DMS153 (cell line): Measurements from ENCODE around the gene ST3GAL3.

ENCODE experiments used
- DNase-seq: peaks from one replicate; lab custom pipeline; 2025; lab: John Stamatoyannopoulos, UW

ST3GAL3 gene

GRCh38 chr1:43938892-43939587, 231.7 kb downstream of the ST3GAL3 start:
- no peak for DNase-seq

DNA sequence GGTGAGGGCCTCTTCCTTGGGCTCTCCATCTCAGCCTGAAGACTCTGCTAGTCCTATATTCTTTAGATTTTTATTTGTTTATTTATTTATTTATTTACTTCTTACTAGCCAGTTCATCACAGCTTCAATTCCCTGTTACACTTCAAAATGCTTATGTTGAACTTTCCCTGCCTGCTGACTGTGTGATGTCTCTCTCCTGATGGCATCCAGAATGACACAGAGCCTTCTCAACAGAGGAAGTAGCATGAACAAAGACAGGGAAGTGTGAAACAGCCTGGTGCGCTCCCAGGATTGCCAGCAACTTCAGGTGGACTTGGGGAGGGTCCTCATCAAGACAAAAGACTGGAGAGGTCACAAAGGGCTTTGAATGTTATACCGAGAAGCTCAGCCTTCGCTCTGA, 235.1 kb downstream of the ST3GAL3 start:
- DNase-seq, result no peak

GRCh38 chr1:43944860-43945259, 237.5 kb downstream of the ST3GAL3 start:
- DNase-seq, result no peak

DNA sequence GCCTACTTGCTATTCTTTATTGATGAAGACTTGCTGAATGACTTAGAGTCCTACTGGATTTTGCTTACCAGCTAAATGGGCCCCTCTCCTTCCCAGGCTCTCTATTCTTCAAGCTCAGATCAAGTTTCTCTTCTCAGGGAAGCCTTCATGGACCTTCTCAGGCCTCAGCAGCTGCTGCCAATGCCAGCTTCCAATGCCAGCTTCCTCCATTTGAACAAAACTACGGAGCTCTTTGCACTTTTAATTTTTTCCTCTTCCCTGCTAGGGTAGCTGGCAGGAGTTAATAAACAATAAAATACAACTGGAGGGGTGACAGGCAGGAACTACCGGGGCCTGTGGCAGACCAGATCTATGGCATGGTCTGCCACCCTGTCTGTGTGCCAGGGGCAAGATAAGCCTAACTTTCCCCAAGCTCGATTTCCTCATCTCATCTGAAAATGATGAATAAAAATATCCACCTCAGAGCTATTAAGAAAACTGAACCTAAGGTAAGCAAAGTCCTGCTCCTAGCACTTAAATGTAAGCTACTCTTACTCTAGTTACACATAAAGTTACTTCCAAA, 238.4 kb downstream of the ST3GAL3 start:
- no peak for DNase-seq

DNA sequence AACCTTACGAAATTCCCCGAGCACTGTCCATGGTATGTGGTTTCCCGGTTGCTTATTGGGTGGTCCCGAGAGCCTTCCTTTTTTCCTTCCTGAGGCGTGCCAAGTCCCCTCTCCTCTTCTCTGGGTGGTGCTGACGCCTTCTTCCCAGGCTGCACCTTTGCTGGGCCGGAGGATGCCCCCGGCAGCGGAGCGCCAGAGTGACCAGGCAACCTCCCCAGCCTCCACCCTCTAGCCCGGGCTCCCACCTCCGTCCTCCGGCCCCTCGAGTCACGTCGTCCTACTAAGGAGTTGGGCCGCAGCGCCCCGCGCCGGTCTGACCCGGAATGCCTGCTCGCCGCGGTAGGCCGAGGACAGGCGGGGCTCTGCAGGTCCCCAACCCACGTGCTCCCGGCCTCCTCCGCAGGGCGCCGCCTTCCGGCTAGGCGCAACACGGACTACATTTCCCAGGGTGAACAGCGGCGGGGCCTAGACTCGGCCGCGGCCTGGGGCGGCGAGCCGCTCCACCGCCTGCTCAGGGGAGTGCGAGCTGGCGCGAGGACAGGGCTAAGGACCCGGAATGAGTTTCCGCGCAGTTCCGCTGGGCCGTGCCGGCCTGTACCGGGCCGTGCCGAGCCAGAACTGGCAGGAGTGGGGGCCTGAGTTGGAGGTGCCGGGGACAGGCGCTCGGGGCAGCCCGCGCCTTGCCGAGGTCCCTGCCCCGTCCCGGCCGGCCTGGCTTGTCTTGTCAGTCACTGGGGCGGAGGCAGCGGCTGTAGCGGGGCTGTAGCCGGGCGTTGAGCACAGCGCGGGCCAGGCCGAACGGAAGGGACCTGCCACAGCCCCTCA, 239.1 kb downstream of the ST3GAL3 start, which contains the start of gene IPO13:
IPO13 (plus strand) TSS at position 715 of the 825 bp plus-strand sequence. CDS start 651 bp downstream, outside the sequence.
- DNase-seq, result peak; percentile 96

DNA sequence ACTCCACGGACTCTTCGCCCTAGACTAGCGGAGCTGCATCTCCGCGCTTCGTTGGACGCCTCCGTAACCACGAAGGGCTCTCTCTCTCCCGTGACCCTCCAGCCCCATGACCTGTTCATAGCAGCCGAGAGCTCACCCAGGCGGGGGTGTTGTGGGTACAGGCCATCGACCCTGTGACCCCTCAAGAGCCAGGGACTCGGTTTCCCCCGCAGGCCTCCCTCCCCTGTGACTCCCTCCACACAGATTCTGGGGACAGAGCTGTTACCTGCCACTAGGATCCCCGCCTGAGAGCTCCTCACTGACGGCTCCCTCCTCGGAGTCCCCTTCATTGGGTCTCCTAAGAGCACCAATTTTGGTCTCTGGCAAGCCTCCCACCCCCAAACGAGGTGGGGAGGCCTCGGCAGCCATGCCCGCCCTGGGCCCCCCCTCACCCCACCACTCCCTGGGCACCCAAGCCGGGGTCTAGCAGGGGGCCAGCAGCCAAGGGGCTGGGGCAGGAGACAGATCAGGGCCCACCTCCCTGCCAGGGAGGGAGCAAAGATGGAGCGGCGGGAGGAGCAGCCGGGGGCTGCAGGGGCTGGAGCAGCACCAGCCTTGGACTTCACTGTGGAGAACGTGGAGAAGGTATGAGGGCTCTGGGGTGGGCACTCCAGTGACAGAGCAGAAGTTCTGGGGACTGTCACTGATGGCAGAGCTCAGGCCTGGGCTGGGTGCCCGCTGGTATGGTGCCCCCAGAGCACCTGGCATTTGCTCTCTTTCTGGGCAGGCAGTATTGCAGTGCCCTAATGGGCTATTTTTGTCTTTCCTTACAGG, 239.9 kb downstream of the ST3GAL3 start:
- no peak for DNase-seq

DNA sequence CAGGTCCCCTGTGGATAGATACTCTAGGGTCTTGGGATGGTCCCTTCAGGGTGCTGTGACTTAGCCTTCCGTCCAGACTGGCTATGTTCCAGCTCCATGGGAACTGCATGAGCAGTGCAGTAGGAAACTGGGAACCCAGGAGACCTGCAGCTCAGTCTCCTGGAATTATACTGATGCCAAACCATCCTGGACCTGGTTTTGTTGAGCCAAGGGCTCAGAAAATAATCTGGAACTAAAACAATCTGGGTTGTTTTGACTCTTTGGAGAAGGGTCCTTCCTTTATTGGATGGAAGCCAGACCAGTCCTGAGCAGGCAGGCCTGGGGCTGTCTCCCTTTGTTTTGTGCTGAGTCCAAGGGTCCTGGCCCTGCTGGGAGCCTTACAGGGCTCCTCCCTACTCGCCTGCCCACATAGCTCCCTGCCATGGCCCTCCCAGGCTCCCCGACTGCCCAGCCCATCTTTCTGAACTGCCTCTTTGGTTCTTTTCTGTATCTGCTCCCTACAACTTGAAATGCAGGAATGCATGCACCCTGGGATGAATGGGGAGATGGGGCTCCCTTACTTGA, 240.6 kb downstream of the ST3GAL3 start:
- no peak for DNase-seq

- no peak for DNase-seq
These were observed 242.3 kb downstream of the ST3GAL3 start for GRCh38 chr1:43949678-43950077.

DNA sequence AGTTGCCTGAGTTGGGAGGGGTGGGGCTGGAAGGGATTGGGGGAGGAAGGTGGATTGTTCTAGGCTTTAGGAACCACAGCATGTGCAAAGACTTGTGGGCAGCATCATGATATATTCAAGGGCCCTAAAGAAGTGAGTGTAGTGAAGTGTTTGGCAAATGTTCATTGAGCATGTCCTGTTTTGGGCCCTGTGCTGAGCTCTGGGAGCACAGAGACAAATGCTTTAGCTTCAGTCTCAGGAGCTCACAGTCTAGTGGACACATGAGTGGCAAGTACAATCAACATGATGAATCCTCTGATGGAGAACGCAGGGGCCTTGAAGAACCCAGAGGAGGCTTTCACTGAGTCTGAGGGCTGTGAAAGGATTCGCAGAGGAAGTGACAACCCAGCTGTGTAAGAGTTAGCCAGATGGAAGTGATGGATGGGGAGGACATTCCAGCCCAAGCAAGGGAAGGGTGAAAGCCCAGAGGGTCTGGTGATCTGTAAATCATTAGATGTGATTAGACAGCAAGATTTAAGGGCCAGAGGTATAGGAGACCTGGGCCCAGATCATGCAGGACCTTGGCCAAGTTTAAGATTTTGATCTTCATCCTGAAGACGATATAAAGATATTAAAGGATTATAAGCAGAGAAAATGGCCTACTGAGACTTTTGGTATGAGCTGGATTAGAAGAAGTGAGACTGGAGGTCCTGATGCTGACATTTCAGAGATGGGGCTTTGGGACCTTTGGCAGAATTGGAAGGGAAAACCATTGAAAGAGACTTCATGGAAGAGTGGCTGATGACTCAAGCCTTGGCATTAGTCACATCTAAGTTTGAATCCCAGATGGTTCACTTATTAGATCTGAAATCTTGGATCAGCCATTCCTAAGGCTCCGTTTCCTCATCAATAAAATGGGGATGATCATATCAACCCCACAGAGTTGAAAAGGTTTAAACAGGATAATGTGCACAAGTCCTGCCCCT, 244.0 kb downstream of the ST3GAL3 start:
- DNase-seq, result no peak

GRCh38 chr1:43952731-43953346, 245.5 kb downstream of the ST3GAL3 start:
- no peak for DNase-seq

DNA sequence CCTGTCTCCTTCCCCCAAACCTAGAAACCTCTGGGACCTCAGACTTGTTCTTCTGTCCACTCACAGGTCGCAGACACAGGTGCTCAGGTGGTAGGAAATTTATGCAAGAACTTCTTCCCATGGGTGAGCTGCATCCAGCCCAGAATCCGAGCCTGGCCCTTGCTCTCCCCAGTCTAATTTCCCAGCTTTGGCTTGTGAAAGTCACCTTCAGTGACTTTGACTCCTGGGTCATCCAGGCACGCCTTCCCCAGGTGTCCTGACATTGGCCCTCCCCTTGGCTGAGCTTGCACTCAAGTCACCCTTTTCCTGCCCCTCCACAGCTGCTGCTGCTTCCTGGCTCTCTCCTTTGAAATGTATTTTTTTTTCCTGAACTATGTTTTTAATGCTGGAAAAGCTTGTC, 246.0 kb downstream of the ST3GAL3 start:
- DNase-seq, result no peak

- DNase-seq, result no peak
These were observed 246.7 kb downstream of the ST3GAL3 start for GRCh38 chr1:43954036-43954435.

DNA sequence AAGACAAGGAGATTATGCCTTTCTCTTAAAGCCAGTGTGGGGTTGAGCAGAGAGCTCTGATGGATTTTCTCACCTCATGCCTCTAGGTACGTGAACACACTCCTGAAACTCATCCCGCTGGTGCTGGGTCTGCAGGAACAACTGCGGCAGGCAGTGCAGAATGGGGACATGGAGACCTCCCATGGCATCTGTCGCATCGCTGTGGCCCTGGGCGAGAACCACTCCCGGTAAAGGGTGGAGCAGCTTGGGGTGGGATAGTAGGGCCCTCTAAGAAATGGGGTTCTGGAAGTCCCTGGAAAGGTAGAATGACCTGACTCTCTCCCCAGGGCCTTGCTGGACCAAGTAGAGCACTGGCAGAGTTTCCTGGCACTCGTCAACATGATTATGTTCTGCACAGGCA, 248.9 kb downstream of the ST3GAL3 start:
- no peak for DNase-seq

- DNase-seq, result no peak
These were observed 250.2 kb downstream of the ST3GAL3 start for GRCh38 chr1:43957407-43958040.

DNA sequence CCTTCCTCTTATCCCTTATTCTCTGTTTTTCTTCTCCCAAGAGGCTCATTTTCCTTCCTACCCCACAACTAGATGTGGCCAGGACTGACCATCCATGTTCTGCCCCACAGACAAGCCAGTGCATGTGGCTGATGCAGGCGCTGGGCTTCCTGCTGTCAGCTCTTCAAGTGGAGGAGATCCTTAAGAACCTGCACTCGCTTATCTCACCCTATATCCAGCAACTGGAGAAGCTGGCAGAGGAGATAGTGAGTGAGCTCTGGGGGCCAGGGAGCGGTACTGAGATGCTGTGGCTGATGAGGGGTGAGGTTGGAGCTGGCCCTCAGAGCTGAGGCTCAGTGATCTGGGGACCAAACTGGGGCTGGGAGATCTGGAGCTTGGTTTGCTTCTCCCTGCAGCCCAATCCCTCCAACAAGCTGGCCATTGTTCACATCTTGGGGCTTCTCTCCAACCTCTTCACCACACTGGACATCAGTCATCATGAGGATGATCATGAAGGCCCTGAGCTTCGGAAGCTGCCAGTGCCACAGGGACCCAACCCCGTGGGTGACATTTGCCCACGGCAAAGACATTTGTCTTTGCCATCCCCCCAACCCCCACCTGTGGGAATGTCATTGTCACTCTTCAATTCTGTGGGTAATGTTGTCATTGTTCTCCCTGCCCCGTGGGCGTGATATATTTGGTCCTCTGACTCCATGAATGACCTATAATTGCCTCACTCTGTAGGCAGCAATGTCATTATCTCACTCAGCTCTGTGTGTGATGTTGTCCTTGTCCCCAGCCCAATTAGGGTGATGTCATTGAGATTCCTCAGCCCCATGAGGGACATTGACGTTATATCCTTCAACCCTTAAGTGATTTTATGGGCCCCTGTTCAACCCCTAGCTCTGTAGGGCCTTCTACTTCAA, 251.3 kb downstream of the ST3GAL3 start:
- no peak for DNase-seq

- DNase-seq, result no peak
These were observed 253.5 kb downstream of the ST3GAL3 start for GRCh38 chr1:43960798-43961197.

GRCh38 chr1:43961692-43962091, 254.4 kb downstream of the ST3GAL3 start:
- DNase-seq, result no peak

DNA sequence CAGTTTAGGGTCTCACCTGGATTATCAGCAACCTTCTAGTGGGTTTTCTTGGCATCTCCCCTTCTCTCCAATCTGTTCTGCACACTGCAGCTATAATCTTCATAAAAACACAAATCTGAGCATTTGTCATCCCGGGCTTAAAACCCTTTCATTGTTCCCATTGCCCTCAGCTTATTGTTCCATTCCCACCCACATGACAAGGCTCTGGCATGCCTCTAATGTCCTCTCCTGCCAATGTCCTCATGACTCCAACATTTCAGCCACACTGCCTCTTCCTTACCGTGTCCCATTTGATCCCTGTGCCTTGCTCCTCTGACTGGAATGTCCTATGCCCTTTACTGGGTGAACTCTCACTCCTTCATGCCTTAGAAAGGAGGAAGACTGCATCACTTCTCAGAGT, 255.0 kb downstream of the ST3GAL3 start:
- no peak for DNase-seq

- DNase-seq, result no peak
These were observed 255.7 kb downstream of the ST3GAL3 start for GRCh38 chr1:43963006-43963405.
